K562 (cell line): Measurements from ENCODE around the gene SIGLEC11. TPM values are rescaled to one million over a fixed set of nuclear protein-coding genes. Genes with fewer than 3 reads are reported as not detected.

Experiments
- CBX8 ChIP-seq: fragments of 200-600 bp; sonication (generic); IDR thresholded peaks from 2 replicates; pipeline ENCODE4 v1.6.1; 2012; ENCODE audit warnings: borderline replicate concordance, mixed run types, low read depth, mild to moderate bottlenecking, moderate library complexity, mixed read lengths, low read length, control low read depth, inconsistent platforms; ENCODE audit not compliant: poor library complexity, severe bottlenecking; ENCODE audit errors: extremely low read depth
- CTBP1 ChIP-seq: fragments of 450-650 bp; IDR thresholded peaks from 2 replicates; pipeline ENCODE4 v1.6.1; 2016; ENCODE audit warnings: borderline replicate concordance
- ETS2 ChIP-seq: IDR thresholded peaks from 2 replicates; pipeline ENCODE4 v1.6.1; 2016; ENCODE audit warnings: borderline replicate concordance, missing genetic modification characterization, mild to moderate bottlenecking, moderate library complexity, missing compliant biosample characterization; ENCODE audit not compliant: poor library complexity, severe bottlenecking
- FOXM1 ChIP-seq, 2 experiments: fragments of 450-650 bp in 1 of 2; sonication (generic) in 1 of 2; formaldehyde crosslinking in 1 of 2; IDR thresholded peaks; 2 replicates each; pipeline versions ENCODE4 v1.6.1 to v1.9.0; 2017 to 2022; ENCODE audit warnings: low read depth in 2 of 2, mild to moderate bottlenecking in 2 of 2, missing genetic modification reagents in 1 of 2, moderate library complexity in 1 of 2
- FOXP1 ChIP-seq: sonication (generic); formaldehyde crosslinking; IDR thresholded peaks from 2 replicates; pipeline ENCODE4 v1.8.0; 2022; ENCODE audit warnings: mild to moderate bottlenecking, missing genetic modification reagents
- FUS ChIP-seq: fragments of 200-400 bp; formaldehyde crosslinking; optimal IDR thresholded peaks from 2 replicates; pipeline ENCODE3; 2017; ENCODE audit warnings: low read depth, low read length
- JUND ChIP-seq, 2 experiments: IDR thresholded peaks; 2 replicates in 1 of 2; 3 replicates in 1 of 2; pipeline ENCODE4 v1.6.1; 2011; ENCODE audit warnings: borderline replicate concordance in 2 of 2, low read depth in 2 of 2, low read length in 2 of 2, improper control_type of control experiment in 1 of 2, missing biosample characterization in 1 of 2, missing genetic modification characterization in 1 of 2, missing genetic modification reagents in 1 of 2
- KLF1 ChIP-seq: fragments of 450-650 bp; IDR thresholded peaks from 2 replicates; pipeline ENCODE4 v1.6.1; 2016; ENCODE audit warnings: missing genetic modification characterization, missing compliant biosample characterization
- NFIC ChIP-seq: fragments of 450-650 bp; IDR thresholded peaks from 2 replicates; pipeline ENCODE4 v1.6.1; 2017; ENCODE audit warnings: mild to moderate bottlenecking, inconsistent platforms
- POLR2A ChIP-seq: fragments of 450-650 bp; conservative IDR thresholded peaks from 2 replicates; pipeline ENCODE4 v1.6.1; 2016
- RHOXF2B ChIP-seq: fragments of 250-450 bp; sonication (Bioruptor Pico); conservative IDR thresholded peaks from 2 replicates; pipeline ENCODE4 v1.5.1; 2021
- RUNX1 ChIP-seq: sonication (generic); IDR thresholded peaks from 2 replicates; pipeline ENCODE4 v1.6.1; 2016; ENCODE audit warnings: antibody characterized with exemption, low read depth
- SIRT6 ChIP-seq: IDR thresholded peaks from one replicate; pipeline ENCODE4 v1.6.1; 2012; ENCODE audit warnings: low read depth, mild to moderate bottlenecking, control low read depth, inconsistent platforms, low read length, moderate library complexity
- SOX6 ChIP-seq: fragments of 450-650 bp; IDR thresholded peaks from 2 replicates; pipeline ENCODE4 v1.6.1; 2014; ENCODE audit warnings: mild to moderate bottlenecking
- SP2 ChIP-seq: IDR thresholded peaks from 2 replicates; pipeline ENCODE4 v1.6.1; 2011; ENCODE audit warnings: mild to moderate bottlenecking, low read depth, low read length, moderate library complexity; ENCODE audit not compliant: poor library complexity, severe bottlenecking; ENCODE audit errors: extremely low read depth
- TRIM28 ChIP-seq: fragments of 450-650 bp; IDR thresholded peaks from 2 replicates; pipeline ENCODE4 v1.6.1; 2017
- ZC3H8 ChIP-seq: fragments of 450-650 bp; IDR thresholded peaks from 2 replicates; pipeline ENCODE4 v1.6.1; 2017
- ZNF347 ChIP-seq: fragments of 450-650 bp; formaldehyde crosslinking; IDR thresholded peaks from 2 replicates; pipeline ENCODE4 v1.4.0; 2020; ENCODE audit warnings: low read depth, mild to moderate bottlenecking, moderate library complexity
- ZNF511 ChIP-seq: sonication (generic); formaldehyde crosslinking; IDR thresholded peaks from 2 replicates; pipeline ENCODE4 v1.8.0; 2022; ENCODE audit warnings: mild to moderate bottlenecking, missing genetic modification reagents
- ZNF766 ChIP-seq: fragments of 200-800 bp; sonication (Bioruptor generic); conservative IDR thresholded peaks from 2 replicates; pipeline ENCODE4 v1.6.1; 2016; ENCODE audit warnings: missing genetic modification characterization, missing compliant biosample characterization
- ZNF780A ChIP-seq: fragments of 250-450 bp; sonication (Bioruptor Pico); IDR thresholded peaks from 2 replicates; pipeline ENCODE4 v1.5.0; 2021; ENCODE audit warnings: mild to moderate bottlenecking
- ZNF79 ChIP-seq: fragments of 250-450 bp; sonication (Bioruptor Pico); IDR thresholded peaks from 2 replicates; pipeline ENCODE4 v1.4.0; 2020; ENCODE audit warnings: low read depth, mild to moderate bottlenecking, moderate library complexity
- polyA plus RNA-seq, 8 experiments: library from polyadenylated mRNA; depleted of rRNA in 4 of 8; stranded (reverse) in 5 of 8; unstranded in 3 of 8; fragments of >200 nt; fragmentation: Nextera tagmentation in 2 of 8; fragmentation: Illumina TruSeq in 1 of 8; extraction: Ambion mirVana in 2 of 8; extraction: Trizol in 1 of 8; gene quantifications; 2 replicates each; pipeline versions ENCODE4 v1.2.1 to v1.2.3, GENCODE V29; 2011 to 2014; ENCODE audit warnings: inconsistent platforms in 1 of 8, missing spikeins in 1 of 8
- total RNA-seq, 7 experiments: library from RNA; depleted of rRNA in 6 of 7; stranded (reverse); fragments of >200 nt in 6 of 7; fragmentation: Illumina TruSeq in 2 of 7; extraction: Trizol in 2 of 7; gene quantifications; 2 replicates each; pipeline versions ENCODE4 v1.2.1 to v1.2.3, GENCODE V29; 2011 to 2021; ENCODE audit warnings: low replicate concordance in 1 of 7
- TF ChIP-seq, protein P1 (sequence below): fragments of 250-450 bp; sonication (Bioruptor Pico); IDR thresholded peaks from 2 replicates; pipeline ENCODE4 v1.5.0; 2021
- TF ChIP-seq, protein P2 (sequence below): IDR thresholded peaks from 2 replicates; pipeline ENCODE4 v1.6.1; 2016; ENCODE audit warnings: missing genetic modification characterization, missing compliant biosample characterization
- TF ChIP-seq, protein P3 (sequence below): sonication (generic); formaldehyde crosslinking; IDR thresholded peaks from 2 replicates; pipeline ENCODE4 v1.8.0; 2022; ENCODE audit warnings: missing genetic modification reagents, mild to moderate bottlenecking, borderline replicate concordance

The SIGLEC11 gene
- total and polyA plus RNA-seq, 9 of the 15 experiments (the other 6 are each of a cell fraction or from before 2014, with no cell fraction given) = not detected

DNA sequence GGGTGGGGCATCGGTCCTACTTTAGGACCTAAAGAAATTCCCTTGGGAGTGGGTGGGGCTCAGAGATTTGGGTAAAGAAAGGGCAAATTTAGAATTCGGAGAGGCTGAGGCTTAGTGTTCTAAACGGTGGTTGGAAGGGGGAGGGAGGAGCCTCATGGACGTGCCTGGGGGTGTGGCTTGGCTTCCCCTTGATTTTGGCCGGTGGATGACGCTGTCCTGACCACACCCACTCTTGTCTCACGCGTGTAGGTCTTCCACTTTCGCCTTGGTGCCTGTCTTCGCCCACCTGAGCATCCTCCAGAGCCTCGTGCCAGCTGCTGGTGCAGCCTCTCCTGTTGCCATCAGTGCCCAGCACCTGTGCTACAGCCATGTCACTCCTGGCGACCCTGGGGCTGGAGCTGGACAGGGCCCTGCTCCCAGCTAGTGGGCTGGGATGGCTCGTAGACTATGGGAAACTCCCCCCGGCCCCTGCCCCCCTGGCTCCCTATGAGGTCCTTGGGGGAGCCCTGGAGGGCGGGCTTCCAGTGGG, 30.4 kb downstream of the SIGLEC11 start (continued):
- TF ChIP-seq RHOXF2B (CRISPR knock-in tag) = no peak
- no peak for TF ChIP-seq RUNX1
- TF ChIP-seq FOXM1 (IDR thresholded peaks at IDR 0.05; ENCODE audit: low read depth) = no peak
- no peak for TF ChIP-seq FOXM1 (CRISPR knock-in tag; IDR thresholded peaks at IDR 0.05; ENCODE audit: low read depth)
- no peak for TF ChIP-seq ZNF780A (CRISPR knock-in tag)
- TF ChIP-seq SIRT6 = no peak
- TF ChIP-seq CBX8 = no peak
- no peak for TF ChIP-seq KLF1 (tag)
- TF ChIP-seq, protein P1, sequence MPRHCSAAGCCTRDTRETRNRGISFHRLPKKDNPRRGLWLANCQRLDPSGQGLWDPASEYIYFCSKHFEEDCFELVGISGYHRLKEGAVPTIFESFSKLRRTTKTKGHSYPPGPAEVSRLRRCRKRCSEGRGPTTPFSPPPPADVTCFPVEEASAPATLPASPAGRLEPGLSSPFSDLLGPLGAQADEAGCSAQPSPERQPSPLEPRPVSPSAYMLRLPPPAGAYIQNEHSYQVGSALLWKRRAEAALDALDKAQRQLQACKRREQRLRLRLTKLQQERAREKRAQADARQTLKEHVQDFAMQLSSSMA (CRISPR knock-in tag) = no peak
- TF ChIP-seq, protein P2, sequence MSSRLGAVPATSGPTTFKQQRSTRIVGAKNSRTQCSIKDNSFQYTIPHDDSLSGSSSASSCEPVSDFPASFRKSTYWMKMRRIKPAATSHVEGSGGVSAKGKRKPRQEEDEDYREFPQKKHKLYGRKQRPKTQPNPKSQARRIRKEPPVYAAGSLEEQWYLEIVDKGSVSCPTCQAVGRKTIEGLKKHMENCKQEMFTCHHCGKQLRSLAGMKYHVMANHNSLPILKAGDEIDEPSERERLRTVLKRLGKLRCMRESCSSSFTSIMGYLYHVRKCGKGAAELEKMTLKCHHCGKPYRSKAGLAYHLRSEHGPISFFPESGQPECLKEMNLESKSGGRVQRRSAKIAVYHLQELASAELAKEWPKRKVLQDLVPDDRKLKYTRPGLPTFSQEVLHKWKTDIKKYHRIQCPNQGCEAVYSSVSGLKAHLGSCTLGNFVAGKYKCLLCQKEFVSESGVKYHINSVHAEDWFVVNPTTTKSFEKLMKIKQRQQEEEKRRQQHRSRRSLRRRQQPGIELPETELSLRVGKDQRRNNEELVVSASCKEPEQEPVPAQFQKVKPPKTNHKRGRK (tag) = no peak
- TF ChIP-seq SOX6 = no peak
- no peak for TF ChIP-seq ZNF79 (CRISPR knock-in tag)
- TF ChIP-seq JUND (IDR thresholded peaks at IDR 0.05; ENCODE audit: borderline replicate concordance, low read depth, low read length) = 0 out of 2 replicates have a peak, but pooled peaks have one; percentile 3
- no peak; the same call in 2 of the 3 replicates for TF ChIP-seq JUND (tag; IDR thresholded peaks at IDR 0.05; ENCODE audit: borderline replicate concordance, low read depth, low read length)
- TF ChIP-seq ETS2 (tag) = no peak
- TF ChIP-seq ZNF511 = no peak
- TF ChIP-seq NFIC = 0 out of 2 replicates have a peak, but pooled peaks have one; percentile 19
- no peak for TF ChIP-seq FOXP1 (CRISPR knock-in tag)
- TF ChIP-seq ZNF766 = no peak
- TF ChIP-seq ZNF347 (CRISPR knock-in tag) = no peak
- TF ChIP-seq, protein P3, sequence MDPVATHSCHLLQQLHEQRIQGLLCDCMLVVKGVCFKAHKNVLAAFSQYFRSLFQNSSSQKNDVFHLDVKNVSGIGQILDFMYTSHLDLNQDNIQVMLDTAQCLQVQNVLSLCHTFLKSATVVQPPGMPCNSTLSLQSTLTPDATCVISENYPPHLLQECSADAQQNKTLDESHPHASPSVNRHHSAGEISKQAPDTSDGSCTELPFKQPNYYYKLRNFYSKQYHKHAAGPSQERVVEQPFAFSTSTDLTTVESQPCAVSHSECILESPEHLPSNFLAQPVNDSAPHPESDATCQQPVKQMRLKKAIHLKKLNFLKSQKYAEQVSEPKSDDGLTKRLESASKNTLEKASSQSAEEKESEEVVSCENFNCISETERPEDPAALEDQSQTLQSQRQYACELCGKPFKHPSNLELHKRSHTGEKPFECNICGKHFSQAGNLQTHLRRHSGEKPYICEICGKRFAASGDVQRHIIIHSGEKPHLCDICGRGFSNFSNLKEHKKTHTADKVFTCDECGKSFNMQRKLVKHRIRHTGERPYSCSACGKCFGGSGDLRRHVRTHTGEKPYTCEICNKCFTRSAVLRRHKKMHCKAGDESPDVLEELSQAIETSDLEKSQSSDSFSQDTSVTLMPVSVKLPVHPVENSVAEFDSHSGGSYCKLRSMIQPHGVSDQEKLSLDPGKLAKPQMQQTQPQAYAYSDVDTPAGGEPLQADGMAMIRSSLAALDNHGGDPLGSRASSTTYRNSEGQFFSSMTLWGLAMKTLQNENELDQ (CRISPR knock-in tag) = no peak
- TF ChIP-seq SP2 = no peak
- TF ChIP-seq ZC3H8 = no peak
- TF ChIP-seq CTBP1 = no peak
- TF ChIP-seq TRIM28 = no peak
- no peak for TF ChIP-seq FUS
- TF ChIP-seq POLR2A = no peak
